ENCODE measurements around the gene RPS6KC1.
"Not testable (repeated sequence)": the region's sequence is repeated elsewhere in the genome, so short reads cannot be mapped to it uniquely, and the experiment has no call there.

The RPS6KC1 gene

GRCh38 chr1:213032651-213033050 lies 18.4 kb upstream of the RPS6KC1 start:
- intact Hi-C loops (cut with DNase I; ENCODE audit: low total_unique reads) = no loop called here
- no peak for TF ChIP-seq CTCF (IDR thresholded peaks at IDR 0.05)
- no peak overlapping the region for H3K27ac ChIP-seq
- no peaks in the 10 kb centered on the region for H3K36me3 ChIP-seq
- H3K27me3 ChIP-seq = peaks cover 0 to 37% of the 10 kb centered on the region in 2 donors
- no peaks in the 10 kb centered on the region for H3K9me3 ChIP-seq
- no peak overlapping the region for H3K4me3 ChIP-seq
- no peak for DNase-seq
- H3K4me1 ChIP-seq = no peaks in the 10 kb centered on the region

- TF ChIP-seq CTCF (IDR thresholded peaks at IDR 0.05) = no peak
- Histone ChIP-seq H3K9me3 (no peaks in the 10 kb centered on the region), H3K27me3 (peaks cover 0 to 37% of the 10 kb centered on the region in 2 donors), H3K4me1 (no peaks in the 10 kb centered on the region), H3K27ac (no peak overlapping the region), H3K4me3 (no peak overlapping the region), H3K36me3 (no peaks in the 10 kb centered on the region)
- intact Hi-C loops (cut with DNase I; ENCODE audit: low total_unique reads) = no loop called here
- no peak for DNase-seq
Observed at GRCh38 chr1:213034713-213035112, 16.3 kb upstream of the RPS6KC1 start.

- H3K4me3 ChIP-seq = no peak overlapping the region
- H3K9me3 ChIP-seq = no peaks in the 10 kb centered on the region
- intact Hi-C loops (cut with DNase I; ENCODE audit: low total_unique reads) = no loop called here
- TF ChIP-seq CTCF (IDR thresholded peaks at IDR 0.05) = no peak
- no peaks in the 10 kb centered on the region for H3K36me3 ChIP-seq
- no peak overlapping the region for H3K27ac ChIP-seq
- no peak for DNase-seq
- H3K4me1 ChIP-seq = no peaks in the 10 kb centered on the region
- H3K27me3 ChIP-seq = peaks cover 0 to 34% of the 10 kb centered on the region in 2 donors
Observed at GRCh38 chr1:213035573-213035972, 15.5 kb upstream of the RPS6KC1 start.

GRCh38 chr1:213041443-213041842 lies 9.6 kb upstream of the RPS6KC1 start:
- H3K9me3 ChIP-seq = no peaks in the 10 kb centered on the region
- DNase-seq = no peak
- H3K4me1 ChIP-seq = no peaks in the 10 kb centered on the region
- peaks cover 0 to 15% of the 10 kb centered on the region in 2 donors for H3K27me3 ChIP-seq
- no peak overlapping the region for H3K4me3 ChIP-seq
- intact Hi-C loops (cut with DNase I; ENCODE audit: low total_unique reads) = no loop called here
- no peak for TF ChIP-seq CTCF (IDR thresholded peaks at IDR 0.05)
- no peaks in the 10 kb centered on the region for H3K36me3 ChIP-seq
- H3K27ac ChIP-seq = no peak overlapping the region

GRCh38 chr1:213045321-213046226 lies 5.5 kb upstream of the RPS6KC1 start:
- H3K36me3 ChIP-seq; H3K4me1 ChIP-seq; H3K4me3 ChIP-seq; intact Hi-C loops (cut with DNase I; ENCODE audit: low total_unique reads); H3K9me3 ChIP-seq; H3K27ac ChIP-seq; DNase-seq: not testable (repeated sequence)
- H3K27me3 ChIP-seq = peaks cover 0 to 23% of the 10 kb centered on the region in 2 donors

- peaks cover 0 to 20% (median 10%) of the 10 kb centered on the region in 4 donors for H3K4me1 ChIP-seq
- H3K4me3 ChIP-seq = no peak overlapping the region
- H3K9me3 ChIP-seq = no peaks in the 10 kb centered on the region
- TF ChIP-seq CTCF (IDR thresholded peaks at IDR 0.05) = no peak
- peaks cover 0 to 20% of the 10 kb centered on the region in 2 donors for H3K27me3 ChIP-seq
- no peaks in the 10 kb centered on the region for H3K36me3 ChIP-seq
- DNase-seq = no peak
- H3K27ac ChIP-seq = no peak overlapping the region
- intact Hi-C loops (cut with DNase I; ENCODE audit: low total_unique reads) = no loop called here
Observed at GRCh38 chr1:213049232-213049631, 1.8 kb upstream of the RPS6KC1 start.
